Measurements from ENCODE around the gene ARSB. TPM values are rescaled to one million over a fixed set of nuclear protein-coding genes. Genes with fewer than 3 reads are reported as not detected.

Gene ARSB
- total RNA-seq: 1 to 10 TPM; 5.0 to 8.2 TPM

GRCh38 chr5:78985116-78985724 is at the start of gene ARSB:
Gene ARSB (minus strand): TSS chr5:78985310. CDS start chr5:78985248, 62 bp downstream.
- ATAC-seq: peak; percentile 43 to 51
- H3K36me3 Mint-ChIP-seq: peaks cover 0 to 5% of the 10 kb centered on the region in 2 donors
- H3K9me3 Mint-ChIP-seq: no peaks in the 10 kb centered on the region
- peak within 1 kb of the TSS; percentile 92 to 98 for H3K27ac Mint-ChIP-seq
- peak; percentile 45 to 71 for DNase-seq (ENCODE audit: low spot score in 2 of 2)

GRCh38 chr5:79032782-79033181 is 47.7 kb upstream of the ARSB start:
- no peaks in the 10 kb centered on the region for H3K36me3 Mint-ChIP-seq
- no peak for ATAC-seq

GRCh38 chr5:79032031-79032695 is 47.1 kb upstream of the ARSB start:
- Mint-ChIP-seq H3K27ac (no peak overlapping the region), H3K9me3 (no peaks in the 10 kb centered on the region), H3K36me3 (no peaks in the 10 kb centered on the region)
- ATAC-seq: no peak
- no peak for DNase-seq (ENCODE audit: low spot score in 2 of 2)

More at GRCh38 chr5:79032782-79033181, 47.7 kb upstream of the ARSB start:
- DNase-seq (ENCODE audit: low spot score in 2 of 2): no peak
- Mint-ChIP-seq H3K27ac (no peak overlapping the region), H3K9me3 (no peaks in the 10 kb centered on the region)

GRCh38 chr5:79031485-79031867 is 46.4 kb upstream of the ARSB start:
- H3K27ac Mint-ChIP-seq: no peak overlapping the region

GRCh38 chr5:79030663-79031484 is 45.8 kb upstream of the ARSB start:
- DNase-seq (ENCODE audit: low spot score in 2 of 2) (no peak), ATAC-seq (no peak)
- Mint-ChIP-seq H3K27ac (no peak overlapping the region), H3K9me3 (no peaks in the 10 kb centered on the region), H3K36me3 (no peaks in the 10 kb centered on the region)

More at GRCh38 chr5:79031485-79031867, 46.4 kb upstream of the ARSB start:
- no peak for ATAC-seq
- no peaks in the 10 kb centered on the region for H3K36me3 Mint-ChIP-seq
- H3K9me3 Mint-ChIP-seq: no peaks in the 10 kb centered on the region
- no peak for DNase-seq (ENCODE audit: low spot score in 2 of 2)

GRCh38 chr5:79025054-79025472 is 40.0 kb upstream of the ARSB start:
- no peak overlapping the region for H3K27ac Mint-ChIP-seq
- H3K9me3 Mint-ChIP-seq: no peaks in the 10 kb centered on the region
- DNase-seq (ENCODE audit: low spot score in 2 of 2) (peak in 1 of 2 donors; percentile 63), ATAC-seq (peak in 1 of 2 donors; percentile 58)
- no peaks in the 10 kb centered on the region for H3K36me3 Mint-ChIP-seq

- no peak overlapping the region for H3K27ac Mint-ChIP-seq
- no peaks in the 10 kb centered on the region for H3K9me3 Mint-ChIP-seq
- no peaks in the 10 kb centered on the region for H3K36me3 Mint-ChIP-seq
Measured at GRCh38 chr5:79023947-79024346, 38.8 kb upstream of the ARSB start.

GRCh38 chr5:79023348-79023747 is 38.2 kb upstream of the ARSB start:
- H3K9me3 Mint-ChIP-seq: no peaks in the 10 kb centered on the region

More at GRCh38 chr5:79023947-79024346, 38.8 kb upstream of the ARSB start:
- ATAC-seq (no peak), DNase-seq (ENCODE audit: low spot score in 2 of 2) (no peak)

GRCh38 chr5:79022771-79023170 is 37.7 kb upstream of the ARSB start:
- Mint-ChIP-seq H3K27ac (no peak overlapping the region), H3K9me3 (no peaks in the 10 kb centered on the region), H3K36me3 (no peaks in the 10 kb centered on the region)
- DNase-seq (ENCODE audit: low spot score in 2 of 2) (no peak), ATAC-seq (no peak)

More at GRCh38 chr5:79023348-79023747, 38.2 kb upstream of the ARSB start:
- Mint-ChIP-seq H3K27ac (no peak overlapping the region), H3K36me3 (no peaks in the 10 kb centered on the region)
- ATAC-seq (no peak), DNase-seq (ENCODE audit: low spot score in 2 of 2) (no peak)

- no peaks in the 10 kb centered on the region for H3K9me3 Mint-ChIP-seq
- H3K27ac Mint-ChIP-seq: no peak overlapping the region
- ATAC-seq: no peak
- no peaks in the 10 kb centered on the region for H3K36me3 Mint-ChIP-seq
- DNase-seq (ENCODE audit: low spot score in 2 of 2): no peak
Measured at GRCh38 chr5:79021753-79022152, 36.6 kb upstream of the ARSB start.

- DNase-seq (ENCODE audit: low spot score in 2 of 2): peak in 1 of 2 donors; percentile 51
- peak; percentile 45 to 59 for ATAC-seq
Measured at GRCh38 chr5:79020861-79021561, 35.9 kb upstream of the ARSB start.

GRCh38 chr5:79014631-79015030 is 29.5 kb upstream of the ARSB start:
- H3K27ac Mint-ChIP-seq: no peak overlapping the region
- H3K36me3 Mint-ChIP-seq: peaks cover 6 to 17% of the 10 kb centered on the region in 2 donors
- no peak for ATAC-seq
- peaks cover 9 to 11% of the 10 kb centered on the region in 2 donors for H3K9me3 Mint-ChIP-seq
- no peak for DNase-seq (ENCODE audit: low spot score in 2 of 2)

More at GRCh38 chr5:79020861-79021561, 35.9 kb upstream of the ARSB start:
- Mint-ChIP-seq H3K27ac (no peak overlapping the region), H3K36me3 (no peaks in the 10 kb centered on the region), H3K9me3 (no peaks in the 10 kb centered on the region)

- ATAC-seq (no peak), DNase-seq (ENCODE audit: low spot score in 2 of 2) (no peak)
Measured at GRCh38 chr5:79011869-79012268, 26.8 kb upstream of the ARSB start.

GRCh38 chr5:79011219-79011836 is 26.2 kb upstream of the ARSB start:
- Mint-ChIP-seq H3K9me3 (peaks cover 9 to 11% of the 10 kb centered on the region in 2 donors), H3K27ac (no peak overlapping the region), H3K36me3 (peaks cover 6 to 17% of the 10 kb centered on the region in 2 donors)
- DNase-seq (ENCODE audit: low spot score in 2 of 2) (no peak), ATAC-seq (no peak)

More at GRCh38 chr5:79011869-79012268, 26.8 kb upstream of the ARSB start:
- peaks cover 6 to 17% of the 10 kb centered on the region in 2 donors for H3K36me3 Mint-ChIP-seq
- H3K9me3 Mint-ChIP-seq: peaks cover 9 to 11% of the 10 kb centered on the region in 2 donors
- no peak overlapping the region for H3K27ac Mint-ChIP-seq

GRCh38 chr5:79008362-79008761 is 23.3 kb upstream of the ARSB start:
- Mint-ChIP-seq H3K27ac (no peak overlapping the region), H3K9me3 (peaks cover 7 to 9% of the 10 kb centered on the region in 2 donors), H3K36me3 (peaks cover 6 to 17% of the 10 kb centered on the region in 2 donors)
- DNase-seq (ENCODE audit: low spot score in 2 of 2) (no peak), ATAC-seq (no peak)

GRCh38 chr5:79007872-79008271 is 22.8 kb upstream of the ARSB start:
- Mint-ChIP-seq H3K9me3 (peaks cover 2 to 4% of the 10 kb centered on the region in 2 donors), H3K36me3 (peaks cover 2 to 12% of the 10 kb centered on the region in 2 donors), H3K27ac (no peak overlapping the region)
- ATAC-seq: no peak
- DNase-seq (ENCODE audit: low spot score in 2 of 2): no peak
